Keratinocyte (primary cell): ENCODE measurements around the gene TBC1D5. TPM values are rescaled to one million over a fixed set of nuclear protein-coding genes. Genes with fewer than 3 reads are reported as not detected.

ENCODE experiments used
- DNase-seq: peaks from one replicate; pipeline ENCODE4 v3.0.0-alpha.2; 2011; ENCODE audit warnings: low read depth, missing footprints, low spot score
- FAIRE-seq: peaks from 2 replicates; lab custom pipeline; 2011; peaks lifted over from hg19 to GRCh38; lab: Jason Lieb, UNC
- H2AFZ ChIP-seq: 2 replicates; pipeline ENCODE4 v1.6.0; 2012; ENCODE audit warnings: low read length, control low read depth, inconsistent platforms; ENCODE audit not compliant: control insufficient read depth
- H3K27ac ChIP-seq: 2 replicates; pipeline ENCODE4 v1.5.1; 2011; ENCODE audit warnings: low read length; ENCODE audit not compliant: control insufficient read depth, insufficient read depth
- H3K27me3 ChIP-seq: 3 replicates; pipeline ENCODE4 v1.6.0; 2011; ENCODE audit warnings: low read length; ENCODE audit not compliant: control insufficient read depth, insufficient read depth; ENCODE audit errors: extremely low read depth
- H3K36me3 ChIP-seq, 2 experiments: 2 replicates in 1 of 2; 3 replicates in 1 of 2; pipeline ENCODE4 v1.5.1; 2011; ENCODE audit warnings: low read length in 2 of 2, mild to moderate bottlenecking in 1 of 2; ENCODE audit not compliant: control insufficient read depth in 2 of 2, insufficient read depth in 2 of 2; ENCODE audit errors: extremely low read depth in 1 of 2
- H3K4me1 ChIP-seq: 3 replicates; pipeline ENCODE4 v1.5.1; 2011; ENCODE audit warnings: low read length; ENCODE audit not compliant: control insufficient read depth, insufficient read depth; ENCODE audit errors: extremely low read depth
- H3K4me2 ChIP-seq: 3 replicates; pipeline ENCODE4 v1.6.0; 2011; ENCODE audit warnings: low read depth, low read length; ENCODE audit not compliant: control insufficient read depth, insufficient read depth; ENCODE audit errors: extremely low read depth
- H3K4me3 ChIP-seq, 3 experiments: fragments of 200-600 bp in 1 of 3; sonication (generic) in 1 of 3; 2 replicates in 2 of 3; 3 replicates in 1 of 3; pipeline ENCODE4 v1.5.1; 2011 to 2016; ENCODE audit warnings: low read length in 3 of 3, mild to moderate bottlenecking in 3 of 3, control low read depth in 2 of 3, inconsistent platforms in 1 of 3, low read depth in 1 of 3, mixed read lengths in 1 of 3, mixed run types in 1 of 3, moderate library complexity in 1 of 3; ENCODE audit not compliant: control insufficient read depth in 2 of 3, insufficient read depth in 2 of 3; ENCODE audit errors: extremely low read depth in 1 of 3
- H3K79me2 ChIP-seq: 2 replicates; pipeline ENCODE4 v1.6.0; 2012; ENCODE audit warnings: low read length; ENCODE audit not compliant: control insufficient read depth, insufficient read depth
- H3K9ac ChIP-seq: 3 replicates; pipeline ENCODE4 v1.6.0; 2011; ENCODE audit warnings: low read length; ENCODE audit not compliant: control insufficient read depth, insufficient read depth; ENCODE audit errors: extremely low read depth
- H3K9me1 ChIP-seq: 3 replicates; pipeline ENCODE4 v1.6.0; 2011; ENCODE audit warnings: low read length; ENCODE audit not compliant: control insufficient read depth, insufficient read depth; ENCODE audit errors: extremely low read depth
- H3K9me3 ChIP-seq: 2 replicates; pipeline ENCODE4 v1.5.1; 2012; ENCODE audit warnings: low read depth, low read length; ENCODE audit not compliant: control insufficient read depth
- H4K20me1 ChIP-seq: 3 replicates; pipeline ENCODE4 v1.6.0; 2011; ENCODE audit warnings: low read length; ENCODE audit not compliant: control insufficient read depth, insufficient read depth; ENCODE audit errors: extremely low read depth
- EZH2 ChIP-seq: IDR thresholded peaks from one replicate; pipeline ENCODE4 v1.6.1; 2012; ENCODE audit warnings: inconsistent platforms, mild to moderate bottlenecking, low read length, moderate library complexity
- dilution Hi-C: fragments of 300-500 bp; cut with MboI; formaldehyde crosslinking; loops from one replicate; pipeline ENCODE4 v1.7.0; 2020; ENCODE audit warnings: low sequenced_read_pairs; ENCODE audit not compliant: extremely low pct_ligation_motif_present
- polyA plus RNA-seq, 5 experiments: library from polyadenylated mRNA; depleted of rRNA in 3 of 5; stranded (reverse) in 3 of 5; stranded (forward) in 1 of 5; unstranded in 1 of 5; fragments of >200 nt; gene quantifications; 1 replicate in 1 of 5; 2 replicates in 3 of 5; 3 replicates in 1 of 5; pipeline versions ENCODE4 v1.2.1 to v1.2.3, GENCODE V29; 2011 to 2012; ENCODE audit warnings: missing spikeins in 2 of 5, low read depth in 1 of 5, low replicate concordance in 1 of 5
- TF ChIP-seq, protein P1 (sequence below), 3 experiments: IDR thresholded peaks in 1 of 3; conservative IDR thresholded peaks in 1 of 3; optimal IDR thresholded peaks in 1 of 3; 2 replicates in 2 of 3; 3 replicates in 1 of 3; pipeline versions ENCODE3 to v1.5.1; 2011; ENCODE audit warnings: low read length in 3 of 3, mild to moderate bottlenecking in 3 of 3, moderate library complexity in 2 of 3, control low read depth in 1 of 3, inconsistent platforms in 1 of 3; ENCODE audit not compliant: insufficient read depth in 2 of 3; ENCODE audit errors: extremely low read depth in 1 of 3

The TBC1D5 gene
- polyA plus RNA-seq, 1 donor (not counting 4 experiments of a cell fraction or from before 2014, with no cell fraction given): 25.8 TPM

DNA sequence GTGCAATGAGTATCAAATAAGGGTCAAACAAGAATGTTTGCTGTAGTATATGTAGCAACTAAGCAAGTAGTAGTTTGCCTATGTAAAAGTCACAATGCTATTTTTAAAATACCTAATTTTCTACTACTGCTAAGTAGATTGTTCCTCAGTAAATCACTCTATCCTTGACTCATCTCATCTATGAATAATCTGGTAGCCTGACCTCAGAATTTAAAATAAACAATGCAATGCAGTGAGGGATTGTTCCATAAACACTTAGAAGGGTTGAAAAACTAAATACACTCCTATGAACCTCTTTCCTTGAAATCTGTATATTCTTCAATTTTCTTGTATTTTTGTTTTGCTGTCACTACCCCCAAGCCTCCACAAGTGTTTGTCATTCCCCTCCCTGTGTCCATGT, 253.3 kb downstream of the TBC1D5 start:
- dilution Hi-C loops: no loop called here
- no peak for DNase-seq
- FAIRE-seq: no peak

DNA sequence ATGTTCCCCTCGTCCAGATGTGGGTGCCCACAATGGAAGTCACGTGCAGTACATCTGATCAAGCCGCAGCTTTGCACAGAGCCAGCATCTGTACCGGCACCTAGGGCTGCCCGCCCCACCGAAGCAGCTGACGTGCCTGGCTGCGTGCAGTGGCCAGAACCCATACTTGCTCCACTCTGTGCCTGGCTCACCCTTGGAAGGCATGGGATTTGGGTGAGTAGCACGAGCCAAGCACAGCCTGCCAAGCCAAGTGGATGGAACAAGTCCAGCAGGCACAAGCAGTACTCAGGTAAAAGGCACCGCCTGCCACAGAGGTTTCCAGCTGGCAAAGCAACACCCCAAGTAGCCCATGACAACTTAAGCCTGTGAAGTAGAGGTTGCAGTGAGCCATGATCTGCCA, 261.3 kb downstream of the TBC1D5 start:
- Histone ChIP-seq H3K4me2 (no peak overlapping the region), H2AFZ (no peak overlapping the region), H3K27ac (no peak overlapping the region), H3K27me3 (no peaks in the 10 kb centered on the region), H4K20me1 (no peaks in the 10 kb centered on the region), H3K36me3 (no peaks in the 10 kb centered on the region), H3K9me3 (no peaks in the 10 kb centered on the region), H3K9me1 (no peaks in the 10 kb centered on the region), H3K79me2 (no peaks in the 10 kb centered on the region), H3K4me3 (no peak overlapping the region), H3K4me1 (no peaks in the 10 kb centered on the region), H3K9ac (no peak overlapping the region)
- TF ChIP-seq, protein P1, sequence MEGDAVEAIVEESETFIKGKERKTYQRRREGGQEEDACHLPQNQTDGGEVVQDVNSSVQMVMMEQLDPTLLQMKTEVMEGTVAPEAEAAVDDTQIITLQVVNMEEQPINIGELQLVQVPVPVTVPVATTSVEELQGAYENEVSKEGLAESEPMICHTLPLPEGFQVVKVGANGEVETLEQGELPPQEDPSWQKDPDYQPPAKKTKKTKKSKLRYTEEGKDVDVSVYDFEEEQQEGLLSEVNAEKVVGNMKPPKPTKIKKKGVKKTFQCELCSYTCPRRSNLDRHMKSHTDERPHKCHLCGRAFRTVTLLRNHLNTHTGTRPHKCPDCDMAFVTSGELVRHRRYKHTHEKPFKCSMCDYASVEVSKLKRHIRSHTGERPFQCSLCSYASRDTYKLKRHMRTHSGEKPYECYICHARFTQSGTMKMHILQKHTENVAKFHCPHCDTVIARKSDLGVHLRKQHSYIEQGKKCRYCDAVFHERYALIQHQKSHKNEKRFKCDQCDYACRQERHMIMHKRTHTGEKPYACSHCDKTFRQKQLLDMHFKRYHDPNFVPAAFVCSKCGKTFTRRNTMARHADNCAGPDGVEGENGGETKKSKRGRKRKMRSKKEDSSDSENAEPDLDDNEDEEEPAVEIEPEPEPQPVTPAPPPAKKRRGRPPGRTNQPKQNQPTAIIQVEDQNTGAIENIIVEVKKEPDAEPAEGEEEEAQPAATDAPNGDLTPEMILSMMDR (optimal IDR thresholded peaks at IDR 0.05 in 1 of 3, IDR thresholded peaks at IDR 0.05 in 1 of 3, conservative IDR thresholded peaks at IDR 0.05 in 1 of 3; ENCODE audit: extremely low read depth in 1 of 3, insufficient read depth in 2 of 3, low read length in 3 of 3): no peak
- no peak for TF ChIP-seq EZH2
- dilution Hi-C loops: no loop called here
- DNase-seq (no peak), FAIRE-seq (no peak)

More for the DNA sequence above, 253.3 kb downstream of the TBC1D5 start:
- Histone ChIP-seq H2AFZ (no peak overlapping the region), H3K9me3 (no peaks in the 10 kb centered on the region), H3K27me3 (no peaks in the 10 kb centered on the region), H3K9ac (no peak overlapping the region), H3K36me3 (no peaks in the 10 kb centered on the region), H3K79me2 (no peaks in the 10 kb centered on the region), H3K9me1 (no peaks in the 10 kb centered on the region), H3K27ac (no peak overlapping the region), H3K4me3 (no peak overlapping the region), H4K20me1 (no peaks in the 10 kb centered on the region), H3K4me2 (no peak overlapping the region), H3K4me1 (peaks cover 3% of the 10 kb centered on the region)
- TF ChIP-seq EZH2: no peak
- TF ChIP-seq, protein P1 (optimal IDR thresholded peaks at IDR 0.05 in 1 of 3, IDR thresholded peaks at IDR 0.05 in 1 of 3, conservative IDR thresholded peaks at IDR 0.05 in 1 of 3; ENCODE audit: extremely low read depth in 1 of 3, insufficient read depth in 2 of 3, low read length in 3 of 3): no peak
